Measurements from ENCODE around the gene DELE1.

DELE1 gene

GRCh38 chr5:141909212-141909611 lies 14.5 kb upstream of the DELE1 start:
- no peak overlapping the region for H3K27ac ChIP-seq
- TF ChIP-seq, protein P1, sequence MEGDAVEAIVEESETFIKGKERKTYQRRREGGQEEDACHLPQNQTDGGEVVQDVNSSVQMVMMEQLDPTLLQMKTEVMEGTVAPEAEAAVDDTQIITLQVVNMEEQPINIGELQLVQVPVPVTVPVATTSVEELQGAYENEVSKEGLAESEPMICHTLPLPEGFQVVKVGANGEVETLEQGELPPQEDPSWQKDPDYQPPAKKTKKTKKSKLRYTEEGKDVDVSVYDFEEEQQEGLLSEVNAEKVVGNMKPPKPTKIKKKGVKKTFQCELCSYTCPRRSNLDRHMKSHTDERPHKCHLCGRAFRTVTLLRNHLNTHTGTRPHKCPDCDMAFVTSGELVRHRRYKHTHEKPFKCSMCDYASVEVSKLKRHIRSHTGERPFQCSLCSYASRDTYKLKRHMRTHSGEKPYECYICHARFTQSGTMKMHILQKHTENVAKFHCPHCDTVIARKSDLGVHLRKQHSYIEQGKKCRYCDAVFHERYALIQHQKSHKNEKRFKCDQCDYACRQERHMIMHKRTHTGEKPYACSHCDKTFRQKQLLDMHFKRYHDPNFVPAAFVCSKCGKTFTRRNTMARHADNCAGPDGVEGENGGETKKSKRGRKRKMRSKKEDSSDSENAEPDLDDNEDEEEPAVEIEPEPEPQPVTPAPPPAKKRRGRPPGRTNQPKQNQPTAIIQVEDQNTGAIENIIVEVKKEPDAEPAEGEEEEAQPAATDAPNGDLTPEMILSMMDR (conservative IDR thresholded peaks at IDR 0.05), result no peak

DNA sequence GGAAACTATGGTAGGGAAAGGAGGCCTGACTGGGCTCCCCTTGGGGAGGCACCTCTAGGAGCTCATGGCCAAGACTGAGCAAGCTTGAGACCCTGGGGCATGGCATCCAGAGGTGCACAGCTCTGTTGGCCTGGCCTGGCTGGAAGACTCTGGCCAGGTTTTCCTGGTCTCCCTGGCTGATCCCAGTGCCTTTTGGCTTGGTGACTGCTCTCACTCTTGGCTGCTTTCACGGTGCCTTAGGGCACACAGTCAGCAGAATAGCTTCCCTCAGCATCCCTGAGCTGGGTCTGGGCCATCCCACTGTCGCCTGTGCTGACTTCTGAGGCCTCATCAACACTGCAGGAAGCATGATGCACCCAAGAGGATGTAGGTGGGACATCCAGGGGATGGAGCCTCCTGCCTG lies 13.4 kb upstream of the DELE1 start:
- TF ChIP-seq, protein P1 (conservative IDR thresholded peaks at IDR 0.05), result no peak

GRCh38 chr5:141913560-141914198 lies 10.0 kb upstream of the DELE1 start:
- H3K27ac ChIP-seq, result no peak overlapping the region; the same call in 1 of the 2 replicates
- TF ChIP-seq, protein P1 (conservative IDR thresholded peaks at IDR 0.05), result no peak

More for the DNA sequence above, 13.4 kb upstream of the DELE1 start:
- H3K27ac ChIP-seq, result no peak overlapping the region

DNA sequence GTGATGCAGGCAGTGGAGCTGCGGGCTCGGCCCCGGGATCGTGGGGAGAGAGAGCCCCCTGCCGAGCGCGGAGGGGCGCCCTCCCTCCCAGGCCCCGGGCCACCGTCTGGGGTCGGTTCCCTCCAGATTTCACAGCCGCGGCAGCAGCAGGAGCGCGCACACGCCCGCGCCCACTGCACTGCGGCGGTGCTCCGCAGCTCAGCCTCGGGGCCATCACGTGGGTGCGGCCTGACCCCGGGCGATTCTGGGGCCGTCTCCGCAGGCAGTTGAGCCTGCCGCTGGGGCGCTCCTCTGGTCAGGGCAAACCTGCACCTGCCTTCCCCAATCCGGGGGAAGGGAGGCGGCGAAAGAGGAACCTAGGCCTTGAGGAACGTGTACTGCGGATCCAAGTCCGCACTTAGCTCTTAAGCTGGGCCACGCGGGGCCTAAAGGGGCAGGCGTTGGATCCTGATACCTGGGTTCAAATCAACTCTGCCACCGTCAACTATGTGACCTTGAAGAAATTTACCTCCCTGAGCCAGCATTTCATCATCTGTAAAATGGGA lies 9.4 kb upstream of the DELE1 start:
- TF ChIP-seq, protein P1 (conservative IDR thresholded peaks at IDR 0.05), result peak; percentile 45
- H3K27ac ChIP-seq, result no peak overlapping the region; the same call in 1 of the 2 replicates

GRCh38 chr5:141914797-141915196 lies 8.9 kb upstream of the DELE1 start:
- no peak overlapping the region for H3K27ac ChIP-seq
- TF ChIP-seq, protein P1 (conservative IDR thresholded peaks at IDR 0.05), result no peak

DNA sequence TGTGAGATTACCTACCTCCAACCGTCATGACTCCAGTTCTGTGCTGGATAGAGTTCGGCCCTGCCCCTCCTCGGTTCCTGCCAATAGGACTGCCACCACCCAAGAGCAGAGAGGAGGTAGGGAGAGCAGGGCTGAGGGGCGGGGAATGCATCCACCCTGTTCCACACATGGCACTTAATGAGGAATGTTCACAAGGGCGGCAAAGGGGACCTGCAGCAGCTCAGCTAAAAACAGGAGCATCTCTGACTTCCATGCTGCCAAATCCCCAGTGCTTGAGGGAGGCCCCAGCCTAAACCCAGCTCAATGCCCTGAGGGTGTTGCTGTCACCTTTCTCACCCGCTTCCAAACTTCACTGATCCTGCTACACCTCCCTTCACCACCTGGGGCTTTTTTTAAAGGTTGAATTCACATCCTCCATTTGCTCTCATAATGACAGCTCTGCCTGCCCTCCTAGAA lies 7.8 kb upstream of the DELE1 start:
- TF ChIP-seq, protein P1 (conservative IDR thresholded peaks at IDR 0.05), result no peak
- H3K27ac ChIP-seq, result no peak overlapping the region

GRCh38 chr5:141916522-141916921 lies 7.1 kb upstream of the DELE1 start:
- H3K27ac ChIP-seq, result no peak overlapping the region
- TF ChIP-seq, protein P1 (conservative IDR thresholded peaks at IDR 0.05), result no peak

Measured in VCaP (cell line).